ENCODE measurements around the gene GPR142. TPM values are rescaled to one million over a fixed set of nuclear protein-coding genes. Genes with fewer than 3 reads are reported as not detected.

Gene GPR142
- total RNA-seq, 2 donors from 2014 or later: not detected

- Histone ChIP-seq H3K36me3 (no peaks in the 10 kb centered on the region), H3K4me3 (no peak overlapping the region), H3K4me1 (ENCODE audit: control insufficient read depth in 1 of 2, low read depth in 2 of 2) (no peaks in the 10 kb centered on the region), H3K27me3 (replicated peaks; ENCODE audit: insufficient read depth) (no peaks in the 10 kb centered on the region), H3K9me3 (no peaks in the 10 kb centered on the region), H3K27ac (no peak overlapping the region)
- no peak for ATAC-seq (ENCODE audit: insufficient number of reproducible peaks, low FRiP score, low read depth)
- no peak for DNase-seq (ENCODE audit: low spot score)
- no peak for TF ChIP-seq CTCF (IDR thresholded peaks at IDR 0.05)
Measured at GRCh38 chr17:74339537-74340195, 27.6 kb upstream of the GPR142 start.

GRCh38 chr17:74340470-74341023, 26.8 kb upstream of the GPR142 start:
- no peaks in the 10 kb centered on the region for H3K27me3 ChIP-seq (replicated peaks; ENCODE audit: insufficient read depth)
- no peak overlapping the region for H3K27ac ChIP-seq

GRCh38 chr17:74342224-74342623, 25.1 kb upstream of the GPR142 start:
- Histone ChIP-seq H3K36me3 (no peaks in the 10 kb centered on the region), H3K27me3 (replicated peaks; ENCODE audit: insufficient read depth) (no peaks in the 10 kb centered on the region), H3K27ac (no peak overlapping the region), H3K9me3 (no peaks in the 10 kb centered on the region), H3K4me1 (ENCODE audit: control insufficient read depth in 1 of 2, low read depth in 2 of 2) (no peaks in the 10 kb centered on the region), H3K4me3 (no peak overlapping the region)
- DNase-seq (ENCODE audit: low spot score) (no peak), ATAC-seq (ENCODE audit: insufficient number of reproducible peaks, low FRiP score, low read depth) (no peak)
- no peak for TF ChIP-seq CTCF (IDR thresholded peaks at IDR 0.05)

More at GRCh38 chr17:74340470-74341023, 26.8 kb upstream of the GPR142 start:
- no peak for DNase-seq (ENCODE audit: low spot score)
- H3K4me3 ChIP-seq: no peak overlapping the region
- TF ChIP-seq CTCF (IDR thresholded peaks at IDR 0.05): no peak
- H3K9me3 ChIP-seq: no peaks in the 10 kb centered on the region
- no peaks in the 10 kb centered on the region for H3K4me1 ChIP-seq (ENCODE audit: control insufficient read depth in 1 of 2, low read depth in 2 of 2)
- H3K36me3 ChIP-seq: no peaks in the 10 kb centered on the region
- no peak for ATAC-seq (ENCODE audit: insufficient number of reproducible peaks, low FRiP score, low read depth)

GRCh38 chr17:74343121-74343520, 24.2 kb upstream of the GPR142 start:
- H3K36me3 ChIP-seq: no peaks in the 10 kb centered on the region
- H3K27me3 ChIP-seq (replicated peaks; ENCODE audit: insufficient read depth): no peaks in the 10 kb centered on the region
- no peak for TF ChIP-seq CTCF (IDR thresholded peaks at IDR 0.05)
- no peak for ATAC-seq (ENCODE audit: insufficient number of reproducible peaks, low FRiP score, low read depth)
- DNase-seq (ENCODE audit: low spot score): no peak
- H3K4me1 ChIP-seq (ENCODE audit: control insufficient read depth in 1 of 2, low read depth in 2 of 2): no peaks in the 10 kb centered on the region
- H3K27ac ChIP-seq: no peak overlapping the region
- no peak overlapping the region for H3K4me3 ChIP-seq
- H3K9me3 ChIP-seq: no peaks in the 10 kb centered on the region

- ATAC-seq (ENCODE audit: insufficient number of reproducible peaks, low FRiP score, low read depth): no peak
- H3K36me3 ChIP-seq: no peaks in the 10 kb centered on the region
- H3K27ac ChIP-seq: no peak overlapping the region
- no peak for TF ChIP-seq CTCF (IDR thresholded peaks at IDR 0.05)
- no peaks in the 10 kb centered on the region for H3K4me1 ChIP-seq (ENCODE audit: control insufficient read depth in 1 of 2, low read depth in 2 of 2)
- no peak for DNase-seq (ENCODE audit: low spot score)
- no peaks in the 10 kb centered on the region for H3K27me3 ChIP-seq (replicated peaks; ENCODE audit: insufficient read depth)
- H3K9me3 ChIP-seq: no peaks in the 10 kb centered on the region
- H3K4me3 ChIP-seq: no peak overlapping the region
Measured at GRCh38 chr17:74343526-74344284, 23.6 kb upstream of the GPR142 start.
